ENCODE results near the gene COMP.

The COMP gene

DNA sequence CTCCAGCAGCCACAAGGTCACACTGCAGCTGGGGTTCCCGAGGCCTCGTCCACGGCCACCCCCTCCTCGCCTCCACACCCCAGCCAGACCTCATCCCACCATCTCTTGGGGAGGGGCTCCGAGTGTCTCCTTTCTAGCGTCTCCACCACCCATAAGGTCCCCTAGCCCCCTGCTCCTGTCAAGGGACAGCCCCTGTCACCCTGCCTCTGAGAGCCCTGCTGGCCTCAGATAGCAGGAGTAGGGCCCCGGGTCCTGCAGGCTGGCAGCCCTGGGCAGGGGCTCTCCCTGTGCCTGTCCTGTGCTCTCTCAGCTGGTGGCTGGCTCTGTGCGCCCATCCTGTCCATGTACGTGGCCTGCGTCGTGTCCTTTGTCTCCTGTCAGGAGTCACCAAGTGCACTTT is 17.0 kb downstream of the COMP start:
- H3K27me3 ChIP-seq (ENCODE audit: low read depth, low read length), result peaks cover 19% of the 10 kb centered on the region
- H3K36me3 ChIP-seq (replicated peaks; ENCODE audit: low read depth, low read length), result no peaks in the 10 kb centered on the region
- TF ChIP-seq EZH2phosphoT487 (IDR thresholded peaks at IDR 0.05; ENCODE audit: low read depth), result no peak
- TF ChIP-seq, protein P1, sequence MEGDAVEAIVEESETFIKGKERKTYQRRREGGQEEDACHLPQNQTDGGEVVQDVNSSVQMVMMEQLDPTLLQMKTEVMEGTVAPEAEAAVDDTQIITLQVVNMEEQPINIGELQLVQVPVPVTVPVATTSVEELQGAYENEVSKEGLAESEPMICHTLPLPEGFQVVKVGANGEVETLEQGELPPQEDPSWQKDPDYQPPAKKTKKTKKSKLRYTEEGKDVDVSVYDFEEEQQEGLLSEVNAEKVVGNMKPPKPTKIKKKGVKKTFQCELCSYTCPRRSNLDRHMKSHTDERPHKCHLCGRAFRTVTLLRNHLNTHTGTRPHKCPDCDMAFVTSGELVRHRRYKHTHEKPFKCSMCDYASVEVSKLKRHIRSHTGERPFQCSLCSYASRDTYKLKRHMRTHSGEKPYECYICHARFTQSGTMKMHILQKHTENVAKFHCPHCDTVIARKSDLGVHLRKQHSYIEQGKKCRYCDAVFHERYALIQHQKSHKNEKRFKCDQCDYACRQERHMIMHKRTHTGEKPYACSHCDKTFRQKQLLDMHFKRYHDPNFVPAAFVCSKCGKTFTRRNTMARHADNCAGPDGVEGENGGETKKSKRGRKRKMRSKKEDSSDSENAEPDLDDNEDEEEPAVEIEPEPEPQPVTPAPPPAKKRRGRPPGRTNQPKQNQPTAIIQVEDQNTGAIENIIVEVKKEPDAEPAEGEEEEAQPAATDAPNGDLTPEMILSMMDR (IDR thresholded peaks at IDR 0.05; ENCODE audit: low read depth, low read length), result no peak
- no peak overlapping the region for H3K4me2 ChIP-seq (ENCODE audit: low read length)
- H3K79me2 ChIP-seq (ENCODE audit: low read length), result no peaks in the 10 kb centered on the region
- no peak overlapping the region for H2AFZ ChIP-seq (ENCODE audit: low read depth, low read length)
- no peak overlapping the region for H3K27ac ChIP-seq (ENCODE audit: low read length)
- 0 out of 2 replicates have a peak, but pooled peaks cover 3% of the 10 kb centered on the region for H4K20me1 ChIP-seq (ENCODE audit: insufficient read depth, low read length)
- no peak overlapping the region for H3K4me3 ChIP-seq (ENCODE audit: low read length)
- no peak overlapping the region for H3K9ac ChIP-seq (ENCODE audit: low read length)
- H3K4me1 ChIP-seq (ENCODE audit: low read length), result no peaks in the 10 kb centered on the region
- no peaks in the 10 kb centered on the region for H3K9me3 ChIP-seq (ENCODE audit: insufficient read depth, low read length)

DNA sequence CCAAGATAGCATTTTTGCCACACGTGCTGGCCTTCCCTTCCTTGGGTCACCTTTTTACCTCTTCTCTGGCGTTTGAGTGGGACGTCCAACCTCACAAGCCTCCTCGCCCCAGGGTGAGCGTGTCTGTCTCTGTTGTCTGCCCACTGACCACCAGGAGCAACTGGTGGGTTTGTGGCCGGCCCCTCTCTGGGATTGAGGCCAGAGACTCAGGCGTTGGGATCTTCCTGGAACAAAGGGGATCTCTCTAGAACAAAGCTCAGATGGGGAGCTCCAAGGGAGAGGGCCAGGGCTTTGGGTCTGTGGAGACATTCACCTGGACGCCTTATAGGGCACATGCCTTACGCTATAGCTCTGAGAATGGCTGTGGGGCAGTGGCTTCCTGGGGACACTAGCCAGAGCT is 17.4 kb downstream of the COMP start:
- H3K27ac ChIP-seq (ENCODE audit: low read length), result no peak overlapping the region
- no peaks in the 10 kb centered on the region for H3K79me2 ChIP-seq (ENCODE audit: low read length)
- peaks cover 15% of the 10 kb centered on the region for H3K27me3 ChIP-seq (ENCODE audit: low read depth, low read length)
- no peak overlapping the region for H3K4me2 ChIP-seq (ENCODE audit: low read length)
- H3K36me3 ChIP-seq (replicated peaks; ENCODE audit: low read depth, low read length), result no peaks in the 10 kb centered on the region
- TF ChIP-seq, protein P1 (IDR thresholded peaks at IDR 0.05; ENCODE audit: low read depth, low read length), result no peak
- no peak for TF ChIP-seq EZH2phosphoT487 (IDR thresholded peaks at IDR 0.05; ENCODE audit: low read depth)
- H3K9me3 ChIP-seq (ENCODE audit: insufficient read depth, low read length), result no peaks in the 10 kb centered on the region
- H4K20me1 ChIP-seq (ENCODE audit: insufficient read depth, low read length), result 0 out of 2 replicates have a peak, but pooled peaks cover 3% of the 10 kb centered on the region
- H2AFZ ChIP-seq (ENCODE audit: low read depth, low read length), result no peak overlapping the region
- H3K4me1 ChIP-seq (ENCODE audit: low read length), result no peaks in the 10 kb centered on the region
- no peak overlapping the region for H3K9ac ChIP-seq (ENCODE audit: low read length)
- H3K4me3 ChIP-seq (ENCODE audit: low read length), result no peak overlapping the region

DNA sequence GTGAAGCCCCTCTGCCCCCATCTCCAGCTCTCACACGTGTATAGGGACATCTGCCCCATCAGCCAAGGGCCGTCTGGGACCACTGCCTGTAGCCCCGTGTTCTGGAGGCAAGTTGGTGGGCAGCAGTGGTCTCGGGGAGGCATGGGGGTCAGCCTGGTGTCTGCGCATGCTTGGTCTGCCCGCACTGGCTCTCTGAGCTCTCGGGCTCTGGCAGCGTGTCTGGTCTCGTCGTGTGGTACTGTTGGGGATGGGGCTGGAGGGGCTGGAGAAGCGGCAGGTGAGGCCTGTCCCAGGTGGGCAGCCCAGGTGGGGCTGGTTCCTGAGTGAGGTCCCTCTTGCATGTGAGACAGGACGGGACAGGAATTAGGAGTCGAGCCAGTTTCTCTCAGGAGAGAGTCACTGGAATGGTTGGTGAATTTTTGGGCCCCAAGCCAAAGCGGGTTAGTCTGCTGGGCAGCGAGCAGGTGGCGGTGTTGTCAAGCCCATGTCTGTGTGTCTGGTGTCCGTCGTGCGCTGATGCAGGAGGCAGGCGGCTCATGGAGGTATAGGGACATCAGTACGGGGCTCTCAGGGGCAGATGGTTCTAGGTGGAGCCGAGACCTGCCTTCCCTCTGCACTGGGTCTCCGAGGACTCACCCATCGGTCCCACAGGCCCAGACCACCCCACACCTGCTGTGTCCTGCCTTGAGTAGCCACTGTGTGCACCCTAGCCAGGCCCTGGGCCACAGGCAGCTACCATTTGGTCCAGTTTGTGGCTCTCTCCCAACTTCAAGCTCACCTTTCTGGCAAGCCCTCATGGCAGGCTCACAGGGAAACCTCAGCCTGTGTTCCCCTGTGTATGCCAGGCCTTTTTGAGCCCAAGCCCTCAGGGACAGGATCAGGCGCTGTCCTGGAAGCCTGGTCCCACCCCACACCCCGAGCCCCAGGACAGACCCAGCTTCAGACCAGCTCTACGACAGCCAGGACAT is 18.2 kb downstream of the COMP start:
- 0 out of 2 replicates have a peak, but pooled peaks cover 3% of the 10 kb centered on the region for H4K20me1 ChIP-seq (ENCODE audit: insufficient read depth, low read length)
- peaks cover 2% of the 10 kb centered on the region; the same call in 1 of the 2 replicates for H3K4me1 ChIP-seq (ENCODE audit: low read length)
- no peak for TF ChIP-seq EZH2phosphoT487 (IDR thresholded peaks at IDR 0.05; ENCODE audit: low read depth)
- TF ChIP-seq, protein P1 (IDR thresholded peaks at IDR 0.05; ENCODE audit: low read depth, low read length), result no peak
- no peak overlapping the region for H3K4me3 ChIP-seq (ENCODE audit: low read length)
- H2AFZ ChIP-seq (ENCODE audit: low read depth, low read length), result no peak overlapping the region
- no peaks in the 10 kb centered on the region for H3K9me3 ChIP-seq (ENCODE audit: insufficient read depth, low read length)
- H3K79me2 ChIP-seq (ENCODE audit: low read length), result no peaks in the 10 kb centered on the region
- H3K27me3 ChIP-seq (ENCODE audit: low read depth, low read length), result peaks cover 13% of the 10 kb centered on the region; the same call in 1 of the 2 replicates
- H3K4me2 ChIP-seq (ENCODE audit: low read length), result no peak overlapping the region
- H3K36me3 ChIP-seq (replicated peaks; ENCODE audit: low read depth, low read length), result no peaks in the 10 kb centered on the region
- no peak overlapping the region for H3K27ac ChIP-seq (ENCODE audit: low read length)
- no peak overlapping the region for H3K9ac ChIP-seq (ENCODE audit: low read length)
